ENCODE measurements around the gene PPFIBP2.
A peak's percentile ranks its signal among the peaks of the same experiment; 100 is the strongest.

The PPFIBP2 gene

DNA sequence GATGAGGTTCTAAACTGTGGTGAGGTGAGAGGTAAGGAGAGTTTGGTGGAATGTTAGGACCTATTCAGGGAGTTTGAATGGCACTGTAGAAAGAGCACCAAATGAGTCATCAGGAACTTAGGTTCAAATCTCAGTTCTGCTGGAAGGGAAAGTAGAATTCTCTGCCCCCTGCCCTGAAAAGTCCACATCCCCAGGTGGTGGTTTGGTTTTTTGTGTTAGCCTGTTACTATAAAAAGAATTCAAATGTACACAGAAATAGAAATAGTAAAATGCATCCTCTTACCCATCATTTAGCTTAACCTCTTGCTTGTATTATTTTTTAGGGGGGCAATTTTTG lies 20.2 kb downstream of the PPFIBP2 start:
- DNase-seq (ENCODE audit: low spot score in 2 of 2), result no peak
- H3K4me3 Mint-ChIP-seq, result no peak overlapping the region
- H3K4me1 Mint-ChIP-seq, result peaks cover 15% of the 10 kb centered on the region
- H3K27ac Mint-ChIP-seq (ENCODE audit: low read depth), result peak overlapping the region; percentile 18
- ATAC-seq (replicated peaks; ENCODE audit: extremely low read depth, poor library complexity, severe bottlenecking), result no peak
- no peaks in the 10 kb centered on the region for H3K36me3 Mint-ChIP-seq (ENCODE audit: insufficient read depth)
- H3K27me3 Mint-ChIP-seq, result peaks cover 18% of the 10 kb centered on the region
- H3K9me3 Mint-ChIP-seq, result no peaks in the 10 kb centered on the region

DNA sequence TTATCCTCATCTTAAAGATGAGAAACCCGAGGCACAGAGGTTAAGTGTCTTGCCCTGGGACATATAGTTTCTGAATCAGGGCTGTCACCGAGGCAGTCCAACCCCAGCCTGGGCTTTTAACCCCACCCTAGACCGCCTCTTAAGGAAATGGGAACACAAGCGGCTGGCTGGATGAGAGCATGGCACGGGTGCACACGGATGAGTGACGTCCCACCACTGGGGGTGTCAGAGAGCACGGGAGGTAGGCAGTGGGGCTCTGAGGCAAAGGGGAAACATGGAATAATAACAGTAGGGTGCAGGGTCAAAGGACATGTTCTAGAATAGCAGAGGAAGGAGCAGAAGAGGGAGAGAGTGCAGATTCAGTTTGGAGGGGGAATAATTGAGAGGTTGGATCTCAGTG lies 22.3 kb downstream of the PPFIBP2 start:
- peaks cover 36% of the 10 kb centered on the region for H3K27me3 Mint-ChIP-seq
- ATAC-seq (replicated peaks; ENCODE audit: extremely low read depth, poor library complexity, severe bottlenecking) (no peak), DNase-seq (ENCODE audit: low spot score in 2 of 2) (no peak)
- H3K9me3 Mint-ChIP-seq, result no peaks in the 10 kb centered on the region
- peaks cover 21% of the 10 kb centered on the region for H3K4me1 Mint-ChIP-seq
- no peaks in the 10 kb centered on the region for H3K36me3 Mint-ChIP-seq (ENCODE audit: insufficient read depth)
- no peak overlapping the region for H3K27ac Mint-ChIP-seq (ENCODE audit: low read depth)
- no peak overlapping the region for H3K4me3 Mint-ChIP-seq

GRCh38 chr11:7537265-7537664 lies 23.5 kb downstream of the PPFIBP2 start:
- ATAC-seq (replicated peaks; ENCODE audit: extremely low read depth, poor library complexity, severe bottlenecking) (no peak), DNase-seq (ENCODE audit: low spot score in 2 of 2) (no peak)
- no peak overlapping the region for H3K27ac Mint-ChIP-seq (ENCODE audit: low read depth)
- H3K4me3 Mint-ChIP-seq, result no peak overlapping the region
- H3K9me3 Mint-ChIP-seq, result no peaks in the 10 kb centered on the region
- H3K27me3 Mint-ChIP-seq, result peaks cover 45% of the 10 kb centered on the region
- peaks cover 21% of the 10 kb centered on the region for H3K4me1 Mint-ChIP-seq
- H3K36me3 Mint-ChIP-seq (ENCODE audit: insufficient read depth), result no peaks in the 10 kb centered on the region

DNA sequence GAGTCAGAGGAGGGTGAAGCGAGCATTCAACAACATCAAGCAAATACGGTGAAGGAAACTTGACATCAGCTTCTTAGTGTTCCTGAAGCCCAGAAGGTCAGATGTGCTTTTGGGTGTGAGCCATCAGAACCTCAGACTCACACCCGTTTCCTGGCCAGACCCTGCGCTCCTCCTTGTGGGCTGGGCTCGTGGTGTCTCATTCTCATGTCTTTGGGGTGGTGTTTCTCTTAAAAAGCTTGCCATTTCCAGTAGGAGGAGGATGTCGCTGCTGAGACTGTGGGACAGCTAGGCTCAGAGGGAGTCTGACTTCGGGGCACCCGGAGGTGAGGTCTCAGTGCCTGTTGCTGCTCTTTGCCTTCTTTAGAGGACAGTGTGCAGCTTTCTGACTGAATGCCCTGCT lies 24.2 kb downstream of the PPFIBP2 start:
- no peak overlapping the region for H3K4me3 Mint-ChIP-seq
- H3K36me3 Mint-ChIP-seq (ENCODE audit: insufficient read depth), result no peaks in the 10 kb centered on the region
- no peaks in the 10 kb centered on the region for H3K9me3 Mint-ChIP-seq
- peaks cover 21% of the 10 kb centered on the region for H3K4me1 Mint-ChIP-seq
- peaks cover 51% of the 10 kb centered on the region for H3K27me3 Mint-ChIP-seq
- H3K27ac Mint-ChIP-seq (ENCODE audit: low read depth), result no peak overlapping the region
- DNase-seq (ENCODE audit: low spot score in 2 of 2) (no peak), ATAC-seq (replicated peaks; ENCODE audit: extremely low read depth, poor library complexity, severe bottlenecking) (peak; percentile 19)

DNA sequence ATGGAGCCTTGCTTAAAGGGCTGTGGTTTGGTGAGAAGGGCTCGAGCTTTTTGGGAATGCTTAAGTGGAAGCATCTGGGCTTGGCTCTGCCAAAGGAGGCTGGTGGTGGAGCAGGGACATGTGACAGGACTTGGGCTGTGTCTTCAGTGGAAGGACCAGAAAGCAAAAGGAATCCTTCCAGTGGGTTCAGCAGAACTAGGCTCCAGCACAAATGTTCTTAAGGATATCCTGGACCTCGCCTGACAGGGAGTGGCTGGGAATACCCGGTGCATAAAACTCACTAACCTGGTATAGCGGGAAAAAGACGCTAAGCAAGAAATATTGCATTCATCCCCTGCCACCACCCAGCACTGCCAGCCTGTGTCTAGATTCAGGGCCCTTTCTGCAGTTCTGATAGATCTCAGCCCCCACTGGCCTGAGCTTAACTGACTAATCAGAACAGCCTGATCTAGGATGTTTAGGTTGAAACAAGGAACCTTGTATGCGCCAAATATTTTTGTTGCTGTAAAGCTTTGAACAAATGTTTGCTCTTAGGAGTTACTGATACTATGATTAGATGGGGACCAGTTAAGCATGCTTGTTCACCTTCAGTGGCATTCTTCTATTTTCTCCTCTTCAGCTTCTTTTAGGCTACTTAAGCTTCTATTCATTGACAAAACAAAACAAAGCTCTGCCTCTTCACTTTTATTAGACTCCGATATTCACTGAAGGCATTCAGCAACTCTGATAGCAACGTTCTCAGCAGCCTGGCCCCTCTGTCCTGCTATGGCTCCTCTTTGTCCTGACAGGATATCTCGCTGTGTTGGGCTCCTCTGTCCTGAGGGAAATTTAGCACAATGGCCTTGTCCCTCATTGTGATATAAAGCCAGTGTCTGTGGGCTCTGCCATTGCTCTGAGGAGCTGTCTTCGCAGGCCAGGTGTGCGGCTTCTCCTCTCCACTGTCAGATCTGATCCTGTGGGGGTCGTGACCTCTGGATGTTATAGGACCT lies 25.0 kb downstream of the PPFIBP2 start:
- Mint-ChIP-seq H3K27me3 (peaks cover 51% of the 10 kb centered on the region), H3K4me3 (no peak overlapping the region), H3K36me3 (ENCODE audit: insufficient read depth) (no peaks in the 10 kb centered on the region), H3K9me3 (no peaks in the 10 kb centered on the region), H3K27ac (ENCODE audit: low read depth) (no peak overlapping the region), H3K4me1 (peaks cover 21% of the 10 kb centered on the region)
- no peak for ATAC-seq (replicated peaks; ENCODE audit: extremely low read depth, poor library complexity, severe bottlenecking)
- DNase-seq (ENCODE audit: low spot score in 2 of 2), result no peak

DNA sequence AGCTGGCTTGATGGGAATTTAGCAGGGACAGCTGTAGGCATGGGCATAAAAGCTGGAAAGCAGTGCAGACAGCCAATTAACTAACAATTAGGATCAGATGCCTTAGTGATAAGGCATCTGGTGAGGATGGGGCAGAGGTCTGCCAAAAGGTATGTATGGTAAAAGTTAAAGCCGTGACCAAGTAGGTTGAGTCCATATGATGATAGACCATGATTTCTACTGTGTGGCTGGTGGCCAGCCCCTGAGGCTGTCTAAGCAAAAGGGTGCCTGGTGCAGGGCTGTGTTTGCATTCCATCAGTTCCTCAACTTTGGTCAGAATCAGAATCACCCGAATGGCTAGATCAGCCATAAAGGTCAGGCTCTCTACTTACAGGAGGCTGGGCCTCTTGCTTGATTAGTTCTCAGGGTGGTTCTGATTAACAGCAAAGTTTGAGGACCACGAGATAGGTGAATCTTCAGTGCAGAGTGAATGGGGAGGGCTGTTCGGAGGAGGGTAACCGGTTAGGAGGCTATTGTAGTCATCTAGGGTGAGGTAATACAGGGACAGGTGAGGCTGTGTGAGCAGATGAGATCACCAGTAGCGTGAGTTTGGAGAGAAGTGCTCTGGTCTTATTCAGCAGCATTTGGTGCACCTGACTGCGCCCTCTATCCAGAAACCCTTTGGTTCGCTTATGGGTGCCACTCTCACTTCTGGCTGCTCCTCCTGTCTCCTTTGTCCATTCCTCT lies 27.2 kb downstream of the PPFIBP2 start:
- no peak overlapping the region for H3K4me3 Mint-ChIP-seq
- H3K9me3 Mint-ChIP-seq, result no peaks in the 10 kb centered on the region
- ATAC-seq (replicated peaks; ENCODE audit: extremely low read depth, poor library complexity, severe bottlenecking) (no peak), DNase-seq (ENCODE audit: low spot score in 2 of 2) (no peak)
- peaks cover 36% of the 10 kb centered on the region for H3K27me3 Mint-ChIP-seq
- peaks cover 19% of the 10 kb centered on the region for H3K4me1 Mint-ChIP-seq
- no peak overlapping the region for H3K27ac Mint-ChIP-seq (ENCODE audit: low read depth)
- H3K36me3 Mint-ChIP-seq (ENCODE audit: insufficient read depth), result no peaks in the 10 kb centered on the region

GRCh38 chr11:7543302-7543701 lies 29.5 kb downstream of the PPFIBP2 start:
- no peak for ATAC-seq (replicated peaks; ENCODE audit: extremely low read depth, poor library complexity, severe bottlenecking)
- no peaks in the 10 kb centered on the region for H3K9me3 Mint-ChIP-seq
- DNase-seq (ENCODE audit: low spot score in 2 of 2), result no peak
- no peak overlapping the region for H3K4me3 Mint-ChIP-seq
- peaks cover 34% of the 10 kb centered on the region for H3K27me3 Mint-ChIP-seq
- peaks cover 7% of the 10 kb centered on the region for H3K4me1 Mint-ChIP-seq
- H3K27ac Mint-ChIP-seq (ENCODE audit: low read depth), result no peak overlapping the region
- H3K36me3 Mint-ChIP-seq (ENCODE audit: insufficient read depth), result no peaks in the 10 kb centered on the region

- Mint-ChIP-seq H3K27me3 (peaks cover 34% of the 10 kb centered on the region), H3K36me3 (ENCODE audit: insufficient read depth) (no peaks in the 10 kb centered on the region), H3K4me1 (peaks cover 6% of the 10 kb centered on the region)
These were observed 30.2 kb downstream of the PPFIBP2 start for GRCh38 chr11:7544021-7544420.

GRCh38 chr11:7545611-7546010 lies 31.8 kb downstream of the PPFIBP2 start:
- ATAC-seq (replicated peaks; ENCODE audit: extremely low read depth, poor library complexity, severe bottlenecking) (no peak), DNase-seq (ENCODE audit: low spot score in 2 of 2) (no peak)
- H3K27ac Mint-ChIP-seq (ENCODE audit: low read depth), result no peak overlapping the region
- H3K27me3 Mint-ChIP-seq, result peaks cover 18% of the 10 kb centered on the region
- H3K4me3 Mint-ChIP-seq, result no peak overlapping the region
- no peaks in the 10 kb centered on the region for H3K4me1 Mint-ChIP-seq
- no peaks in the 10 kb centered on the region for H3K36me3 Mint-ChIP-seq (ENCODE audit: insufficient read depth)
- no peaks in the 10 kb centered on the region for H3K9me3 Mint-ChIP-seq

More at GRCh38 chr11:7544021-7544420, 30.2 kb downstream of the PPFIBP2 start:
- no peak overlapping the region for H3K4me3 Mint-ChIP-seq
- ATAC-seq (replicated peaks; ENCODE audit: extremely low read depth, poor library complexity, severe bottlenecking) (no peak), DNase-seq (ENCODE audit: low spot score in 2 of 2) (no peak)
- H3K9me3 Mint-ChIP-seq, result no peaks in the 10 kb centered on the region
- no peak overlapping the region for H3K27ac Mint-ChIP-seq (ENCODE audit: low read depth)

- Mint-ChIP-seq H3K36me3 (ENCODE audit: insufficient read depth) (no peaks in the 10 kb centered on the region), H3K4me1 (no peaks in the 10 kb centered on the region), H3K4me3 (no peak overlapping the region), H3K27ac (ENCODE audit: low read depth) (no peak overlapping the region), H3K9me3 (no peaks in the 10 kb centered on the region), H3K27me3 (peaks cover 15% of the 10 kb centered on the region)
- no peak for ATAC-seq (replicated peaks; ENCODE audit: extremely low read depth, poor library complexity, severe bottlenecking)
- no peak for DNase-seq (ENCODE audit: low spot score in 2 of 2)
These were observed 32.6 kb downstream of the PPFIBP2 start for GRCh38 chr11:7546324-7546791.

- Mint-ChIP-seq H3K27me3 (peaks cover 2% of the 10 kb centered on the region), H3K9me3 (no peaks in the 10 kb centered on the region), H3K27ac (ENCODE audit: low read depth) (no peak overlapping the region), H3K36me3 (ENCODE audit: insufficient read depth) (no peaks in the 10 kb centered on the region), H3K4me3 (no peak overlapping the region), H3K4me1 (no peaks in the 10 kb centered on the region)
- DNase-seq (ENCODE audit: low spot score in 2 of 2) (no peak), ATAC-seq (replicated peaks; ENCODE audit: extremely low read depth, poor library complexity, severe bottlenecking) (no peak)
These were observed 33.9 kb downstream of the PPFIBP2 start for GRCh38 chr11:7547687-7548086.

DNA sequence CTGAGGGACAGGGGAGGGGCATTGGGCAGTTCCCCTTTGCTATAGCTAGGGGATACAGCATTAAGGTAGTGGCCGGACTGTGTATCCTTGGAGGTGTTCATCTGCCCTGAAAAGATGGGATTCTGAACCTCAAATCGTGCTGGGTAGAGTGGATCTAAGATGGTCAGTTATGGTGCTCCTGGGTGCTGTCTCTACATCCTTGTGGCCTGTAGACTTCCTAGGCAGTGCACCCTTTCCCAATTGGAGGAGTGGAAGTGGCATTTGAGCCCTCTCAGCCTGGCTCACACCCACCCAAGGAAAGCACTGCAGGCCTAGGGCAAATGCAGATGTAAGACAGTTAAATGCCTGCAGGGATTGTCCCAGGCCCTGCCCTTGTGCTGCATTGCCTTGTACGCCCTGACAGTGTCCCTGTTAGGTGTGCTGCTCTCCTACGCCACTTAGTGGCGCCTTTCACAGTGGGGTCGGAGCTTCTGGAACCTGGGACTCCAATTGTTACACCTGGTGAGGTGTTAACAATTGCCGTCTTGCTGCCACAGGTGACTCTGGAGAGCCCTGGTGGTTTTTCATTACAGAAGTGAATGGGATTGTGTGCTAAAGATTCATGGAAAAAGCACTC lies 35.0 kb downstream of the PPFIBP2 start:
- H3K9me3 Mint-ChIP-seq, result no peaks in the 10 kb centered on the region
- no peaks in the 10 kb centered on the region for H3K4me1 Mint-ChIP-seq
- DNase-seq (ENCODE audit: low spot score in 2 of 2), result no peak

More for the DNA sequence above, 35.0 kb downstream of the PPFIBP2 start:
- H3K36me3 Mint-ChIP-seq (ENCODE audit: insufficient read depth), result no peaks in the 10 kb centered on the region
- H3K4me3 Mint-ChIP-seq, result no peak overlapping the region
- H3K27me3 Mint-ChIP-seq, result no peaks in the 10 kb centered on the region
- no peak for ATAC-seq (replicated peaks; ENCODE audit: extremely low read depth, poor library complexity, severe bottlenecking)
- no peak overlapping the region for H3K27ac Mint-ChIP-seq (ENCODE audit: low read depth)
